ENCODE measurements around the gene TTLL7. TPM values are rescaled to one million over a fixed set of nuclear protein-coding genes. Genes with fewer than 3 reads are reported as not detected.

Gene TTLL7
- total RNA-seq, 2 experiments from 2014 or later = 0.41 to 1.4 TPM

- no peak for ATAC-seq
- H3K9me3 Mint-ChIP-seq = no peaks in the 10 kb centered on the region
- intact Hi-C loops (cut with micrococcal nuclease) = no loop called here
- no peaks in the 10 kb centered on the region for H3K36me3 Mint-ChIP-seq (ENCODE audit: low read depth)
- no peak for DNase-seq
- TF ChIP-seq CTCF (IDR thresholded peaks at IDR 0.05) = no peak
- H3K4me1 Mint-ChIP-seq (ENCODE audit: low read depth) = no peaks in the 10 kb centered on the region
- H3K27me3 Mint-ChIP-seq = peaks cover 4% of the 10 kb centered on the region
- ChIA-PET CTCF (interaction anchor here (1.3 kb wide), 1 partner anchor 28 kb away, joined by 3 read pairs; no protein-coding TSS in a partner anchor), POLR2A (no interaction called here)
- H3K27ac Mint-ChIP-seq = no peak overlapping the region
- no peak overlapping the region for H3K4me3 Mint-ChIP-seq
Measured at GRCh38 chr1:83959824-83960498, 39.0 kb downstream of the TTLL7 start.

- ChIA-PET POLR2A (no interaction called here), CTCF (interaction anchor here (1.3 kb wide), 1 partner anchor 27 kb away, joined by 3 read pairs; no protein-coding TSS in a partner anchor)
- Mint-ChIP-seq H3K27me3 (peaks cover 4% of the 10 kb centered on the region), H3K4me1 (ENCODE audit: low read depth) (no peaks in the 10 kb centered on the region), H3K36me3 (ENCODE audit: low read depth) (no peaks in the 10 kb centered on the region), H3K9me3 (no peaks in the 10 kb centered on the region), H3K4me3 (no peak overlapping the region), H3K27ac (no peak overlapping the region)
- DNase-seq = no peak
- no peak for TF ChIP-seq CTCF (IDR thresholded peaks at IDR 0.05)
- ATAC-seq = no peak
- intact Hi-C loops (cut with micrococcal nuclease) = no loop called here
Measured at GRCh38 chr1:83958704-83959103, 40.2 kb downstream of the TTLL7 start.

GRCh38 chr1:83954166-83954823 lies 44.6 kb downstream of the TTLL7 start:
- DNase-seq (no peak), ATAC-seq (no peak)
- H3K27ac Mint-ChIP-seq = no peak overlapping the region
- intact Hi-C loops (cut with micrococcal nuclease) = no loop called here
- ChIA-PET CTCF (interaction anchor here (0.7 to 1.5 kb wide), 6 partner anchors 9 to 169 kb away, joined by 3 to 6 read pairs (median 4); no protein-coding TSS in a partner anchor), POLR2A (no interaction called here)
- no peaks in the 10 kb centered on the region for H3K36me3 Mint-ChIP-seq (ENCODE audit: low read depth)
- no peaks in the 10 kb centered on the region for H3K4me1 Mint-ChIP-seq (ENCODE audit: low read depth)
- TF ChIP-seq CTCF (IDR thresholded peaks at IDR 0.05) = no peak
- H3K9me3 Mint-ChIP-seq = no peaks in the 10 kb centered on the region
- H3K4me3 Mint-ChIP-seq = no peak overlapping the region
- peaks cover 3% of the 10 kb centered on the region for H3K27me3 Mint-ChIP-seq

- ChIA-PET POLR2A (interaction anchor here (0.8 kb wide), 1 partner anchor 139 kb away, joined by 3 read pairs; no protein-coding TSS in a partner anchor), CTCF (no interaction called here)
- H3K27ac Mint-ChIP-seq = no peak overlapping the region
- intact Hi-C loops (cut with micrococcal nuclease) = no loop called here
- no peak for TF ChIP-seq CTCF (IDR thresholded peaks at IDR 0.05)
- H3K4me1 Mint-ChIP-seq (ENCODE audit: low read depth) = no peaks in the 10 kb centered on the region
- no peaks in the 10 kb centered on the region for H3K9me3 Mint-ChIP-seq
- DNase-seq (no peak), ATAC-seq (no peak)
- peaks cover 5% of the 10 kb centered on the region for H3K27me3 Mint-ChIP-seq
- no peaks in the 10 kb centered on the region for H3K36me3 Mint-ChIP-seq (ENCODE audit: low read depth)
- H3K4me3 Mint-ChIP-seq = no peak overlapping the region
Measured at GRCh38 chr1:83950106-83950661, 48.7 kb downstream of the TTLL7 start.

GRCh38 chr1:83942914-83943313 lies 56.0 kb downstream of the TTLL7 start:
- POLR2A ChIA-PET = no interaction called here
- DNase-seq (no peak), ATAC-seq (no peak)
- H3K36me3 Mint-ChIP-seq (ENCODE audit: low read depth) = peaks cover 5% of the 10 kb centered on the region
- H3K27me3 Mint-ChIP-seq = peaks cover 2% of the 10 kb centered on the region
- intact Hi-C loops (cut with micrococcal nuclease) = no loop called here
- no peak overlapping the region for H3K4me3 Mint-ChIP-seq
- H3K9me3 Mint-ChIP-seq = peaks cover 8% of the 10 kb centered on the region
- CTCF ChIA-PET = interaction anchor here (1.0 to 2.5 kb wide), 4 partner anchors 11 to 840 kb away, joined by 3 to 10 read pairs (median 5); no protein-coding TSS in a partner anchor
- no peak for TF ChIP-seq CTCF (IDR thresholded peaks at IDR 0.05)
- H3K27ac Mint-ChIP-seq = no peak overlapping the region
- no peaks in the 10 kb centered on the region for H3K4me1 Mint-ChIP-seq (ENCODE audit: low read depth)
